BLaER1 treated with 17β-estradiol and CSF1 and Interleukin-3, amounts not matched to agents 10 nM and 100 nM (cell line): ENCODE measurements around the gene RBP3.

Experiments
- H3K27ac ChIP-seq, 11 experiments: shearing (Covaris generic); formaldehyde crosslinking; 2 replicates each; pipeline ENCODE4 v1.8.1; 2022
- H3K27me3 ChIP-seq, 11 experiments: shearing (Covaris generic); formaldehyde crosslinking; 2 replicates each; pipeline ENCODE4 v1.8.1; 2022
- H3K36me3 ChIP-seq, 11 experiments: shearing (Covaris generic); formaldehyde crosslinking; 2 replicates each; pipeline ENCODE4 v1.8.1; 2022
- H3K4me1 ChIP-seq, 10 experiments: shearing (Covaris generic); formaldehyde crosslinking; 2 replicates each; pipeline ENCODE4 v1.8.1; 2022
- H3K4me2 ChIP-seq, 11 experiments: shearing (Covaris generic); formaldehyde crosslinking; 2 replicates each; pipeline ENCODE4 v1.8.1; 2022
- H3K4me3 ChIP-seq, 10 experiments: shearing (Covaris generic); formaldehyde crosslinking; 2 replicates each; pipeline ENCODE4 v1.8.1; 2022
- H3K9ac ChIP-seq, 11 experiments: shearing (Covaris generic); formaldehyde crosslinking; 2 replicates each; pipeline ENCODE4 v1.8.1; 2022
- H3K9me3 ChIP-seq, 11 experiments: shearing (Covaris generic); formaldehyde crosslinking; replicated peaks in 1 of 11; 2 replicates each; pipeline ENCODE4 v1.8.1; 2022
- H4K20me1 ChIP-seq, 11 experiments: shearing (Covaris generic); formaldehyde crosslinking; 2 replicates each; pipeline ENCODE4 v1.8.1; 2022
- Cebpa-rat ChIP-seq, 11 experiments: shearing (Covaris generic); IDR thresholded peaks; 2 replicates each; pipeline ENCODE4 v1.8.1; 2022

The RBP3 gene

GRCh38 chr10:47306387-47307210 is 41.6 kb upstream of the RBP3 start:
- Histone ChIP-seq H3K4me2 (peak overlapping the region in 8 of 11 experiments; percentile 24 to 60 (median 41); a peak in 15 of 22 replicates), H3K4me1 (peaks cover 0 to 28% (median 22%) of the 10 kb centered on the region in 10 experiments; a peak in 17 of 20 replicates), H3K36me3 (no peaks in the 10 kb centered on the region), H3K9me3 (no peaks in the 10 kb centered on the region), H3K4me3 (no peak overlapping the region), H3K27me3 (peaks cover under 1 to 10% (median 3%) of the 10 kb centered on the region in 11 experiments; a peak in 16 of 22 replicates), H3K27ac (no peak overlapping the region), H4K20me1 (no peaks in the 10 kb centered on the region; a peak in 1 of 22 replicates), H3K9ac (no peak overlapping the region)
- TF ChIP-seq Cebpa-rat (IDR thresholded peaks at IDR 0.05): no peak

GRCh38 chr10:47307381-47307780 is 40.8 kb upstream of the RBP3 start:
- no peak overlapping the region for H3K4me3 ChIP-seq
- no peak for TF ChIP-seq Cebpa-rat (IDR thresholded peaks at IDR 0.05)
- H3K27ac ChIP-seq: no peak overlapping the region
- no peaks in the 10 kb centered on the region for H3K9me3 ChIP-seq
- H3K4me1 ChIP-seq: peaks cover 0 to 35% (median 28%) of the 10 kb centered on the region in 10 experiments; a peak in 17 of 20 replicates
- H3K36me3 ChIP-seq: no peaks in the 10 kb centered on the region
- H3K4me2 ChIP-seq: peak overlapping the region in 4 of 11 experiments; percentile 24 to 45 (median 37); a peak in 4 of 22 replicates
- H3K9ac ChIP-seq: no peak overlapping the region
- 0 out of 22 replicates have a peak, but pooled peaks cover 0 to 3% (median 0%) of the 10 kb centered on the region in 11 experiments for H3K27me3 ChIP-seq
- H4K20me1 ChIP-seq: no peaks in the 10 kb centered on the region; a peak in 1 of 22 replicates

GRCh38 chr10:47308775-47309174 is 39.4 kb upstream of the RBP3 start:
- Histone ChIP-seq H3K4me2 (no peak overlapping the region), H3K9ac (no peak overlapping the region), H3K27ac (no peak overlapping the region), H4K20me1 (no peaks in the 10 kb centered on the region; a peak in 1 of 22 replicates), H3K9me3 (no peaks in the 10 kb centered on the region), H3K27me3 (no peaks in the 10 kb centered on the region), H3K4me3 (no peak overlapping the region), H3K36me3 (no peaks in the 10 kb centered on the region), H3K4me1 (peaks cover 0 to 37% (median 29%) of the 10 kb centered on the region in 10 experiments; a peak in 17 of 20 replicates)
- TF ChIP-seq Cebpa-rat (IDR thresholded peaks at IDR 0.05): no peak

GRCh38 chr10:47309408-47310089 is 38.6 kb upstream of the RBP3 start:
- Histone ChIP-seq H3K27me3 (no peaks in the 10 kb centered on the region), H4K20me1 (no peaks in the 10 kb centered on the region; a peak in 1 of 22 replicates), H3K4me2 (no peak overlapping the region), H3K4me3 (no peak overlapping the region), H3K9ac (no peak overlapping the region), H3K27ac (no peak overlapping the region), H3K36me3 (no peaks in the 10 kb centered on the region), H3K4me1 (peaks cover 0 to 37% (median 29%) of the 10 kb centered on the region in 10 experiments; a peak in 17 of 20 replicates), H3K9me3 (no peaks in the 10 kb centered on the region)
- no peak for TF ChIP-seq Cebpa-rat (IDR thresholded peaks at IDR 0.05)

GRCh38 chr10:47310090-47310505 is 38.1 kb upstream of the RBP3 start:
- Histone ChIP-seq H3K27me3 (no peaks in the 10 kb centered on the region), H3K9me3 (no peaks in the 10 kb centered on the region), H4K20me1 (no peaks in the 10 kb centered on the region; a peak in 1 of 22 replicates), H3K4me1 (peaks cover 0 to 37% (median 29%) of the 10 kb centered on the region in 10 experiments; a peak in 17 of 20 replicates), H3K9ac (no peak overlapping the region), H3K27ac (no peak overlapping the region), H3K36me3 (no peaks in the 10 kb centered on the region), H3K4me2 (no peak overlapping the region), H3K4me3 (no peak overlapping the region)
- no peak for TF ChIP-seq Cebpa-rat (IDR thresholded peaks at IDR 0.05)

GRCh38 chr10:47311193-47311931 is 36.8 kb upstream of the RBP3 start:
- peak overlapping the region in 10 of 11 experiments; percentile 0 to 65 (median 52); a peak in 19 of 22 replicates for H3K4me2 ChIP-seq

GRCh38 chr10:47311932-47312662 is 36.1 kb upstream of the RBP3 start:
- peak overlapping the region in 4 of 11 experiments; percentile 5 to 51 (median 16); a peak in 5 of 22 replicates for H3K9ac ChIP-seq
- peak overlapping the region in 3 of 11 experiments; percentile 11 to 40 (median 34); a peak in 4 of 22 replicates for H3K27ac ChIP-seq
- peaks cover 0 to 22% (median 15%) of the 10 kb centered on the region in 10 experiments; a peak in 17 of 20 replicates for H3K4me1 ChIP-seq
- no peaks in the 10 kb centered on the region for H3K36me3 ChIP-seq
- no peaks in the 10 kb centered on the region for H3K27me3 ChIP-seq
- H3K4me2 ChIP-seq: peak overlapping the region in 10 of 11 experiments; percentile 0 to 65 (median 52); a peak in 19 of 22 replicates
- TF ChIP-seq Cebpa-rat (IDR thresholded peaks at IDR 0.05): no peak
- no peaks in the 10 kb centered on the region; a peak in 1 of 22 replicates for H4K20me1 ChIP-seq
- no peak overlapping the region for H3K4me3 ChIP-seq
- H3K9me3 ChIP-seq: no peaks in the 10 kb centered on the region

More at GRCh38 chr10:47311193-47311931, 36.8 kb upstream of the RBP3 start:
- TF ChIP-seq Cebpa-rat (IDR thresholded peaks at IDR 0.05): no peak
- Histone ChIP-seq H3K27ac (peak overlapping the region in 3 of 11 experiments; percentile 11 to 40 (median 34); a peak in 4 of 22 replicates), H4K20me1 (no peaks in the 10 kb centered on the region; a peak in 1 of 22 replicates), H3K27me3 (no peaks in the 10 kb centered on the region), H3K4me3 (no peak overlapping the region), H3K9me3 (no peaks in the 10 kb centered on the region), H3K9ac (peak overlapping the region in 4 of 11 experiments; percentile 5 to 51 (median 16); a peak in 3 of 22 replicates), H3K36me3 (no peaks in the 10 kb centered on the region), H3K4me1 (peaks cover 0 to 29% (median 23%) of the 10 kb centered on the region in 10 experiments; a peak in 17 of 20 replicates)

GRCh38 chr10:47312663-47312995 is 35.5 kb upstream of the RBP3 start:
- no peaks in the 10 kb centered on the region for H3K27me3 ChIP-seq
- no peaks in the 10 kb centered on the region for H3K36me3 ChIP-seq
- peaks cover 0 to 19% (median 14%) of the 10 kb centered on the region in 10 experiments; a peak in 17 of 20 replicates for H3K4me1 ChIP-seq
- TF ChIP-seq Cebpa-rat (IDR thresholded peaks at IDR 0.05): no peak
- no peak overlapping the region for H3K27ac ChIP-seq
- H3K9me3 ChIP-seq: no peaks in the 10 kb centered on the region
- no peaks in the 10 kb centered on the region; a peak in 1 of 22 replicates for H4K20me1 ChIP-seq
- no peak overlapping the region for H3K4me2 ChIP-seq
- no peak overlapping the region for H3K4me3 ChIP-seq
- 0 out of 22 replicates have a peak overlapping the region, but pooled peaks of 1 of the 11 experiments have one; percentile 5 for H3K9ac ChIP-seq
